ENCODE results near the gene E2F3. TPM values are rescaled to one million over a fixed set of nuclear protein-coding genes. Genes with fewer than 3 reads are reported as not detected.

E2F3 gene
- total RNA-seq, 1 experiment from 2014 or later: 15.4 TPM

- no peaks in the 10 kb centered on the region for H3K27me3 Mint-ChIP-seq (ENCODE audit: insufficient read depth, unreplicated experiment)
- H3K4me3 Mint-ChIP-seq (ENCODE audit: unreplicated experiment): no peak overlapping the region
- ChIA-PET CTCF (no interaction called here), POLR2A (no interaction called here)
- H3K27me3 ChIP-seq (replicated peaks; ENCODE audit: control insufficient read depth, insufficient read depth, low read length): no peaks in the 10 kb centered on the region
- no TSS peak for BruUV-seq (replicated peaks)
- H3K4me1 ChIP-seq: peaks cover 5% of the 10 kb centered on the region
- no peak for DNase-seq
- H3K4me3 ChIP-seq (ENCODE audit: low read depth, low read length): no peak overlapping the region
- no peaks in the 10 kb centered on the region for H3K9me3 ChIP-seq
- no peaks in the 10 kb centered on the region for H3K36me3 Mint-ChIP-seq (ENCODE audit: insufficient read depth, unreplicated experiment)
- H3K4me1 Mint-ChIP-seq (ENCODE audit: low read depth, unreplicated experiment): no peaks in the 10 kb centered on the region
- TF ChIP-seq CTCF (IDR thresholded peaks at IDR 0.05; ENCODE audit: insufficient read depth in 1 of 2, low read depth in 1 of 2, low read length in 1 of 2, severe bottlenecking in 1 of 2, unreplicated experiment in 1 of 2): no peak
- H3K36me3 ChIP-seq (ENCODE audit: control insufficient read depth, insufficient read depth, low read length): no peaks in the 10 kb centered on the region
- peaks cover 17% of the 10 kb centered on the region for H3K9me3 Mint-ChIP-seq (ENCODE audit: unreplicated experiment)
- intact Hi-C loops (cut with micrococcal nuclease; ENCODE audit: unreplicated experiment): no loop called here
- H3K27ac Mint-ChIP-seq (ENCODE audit: unreplicated experiment): no peak overlapping the region
Observed at GRCh38 chr6:20375436-20375835, 26.2 kb upstream of the E2F3 start.

- no peaks in the 10 kb centered on the region for H3K36me3 Mint-ChIP-seq (ENCODE audit: insufficient read depth, unreplicated experiment)
- no peak overlapping the region for H3K4me3 Mint-ChIP-seq (ENCODE audit: unreplicated experiment)
- no peak overlapping the region for H3K27ac Mint-ChIP-seq (ENCODE audit: unreplicated experiment)
- no peak for DNase-seq
- no peak overlapping the region for H3K4me3 ChIP-seq (ENCODE audit: low read depth, low read length)
- BruUV-seq (replicated peaks): no TSS peak
- CTCF ChIA-PET: no interaction called here
- H3K4me1 ChIP-seq: peaks cover 5% of the 10 kb centered on the region
- no peaks in the 10 kb centered on the region for H3K27me3 Mint-ChIP-seq (ENCODE audit: insufficient read depth, unreplicated experiment)
- H3K36me3 ChIP-seq (ENCODE audit: control insufficient read depth, insufficient read depth, low read length): no peaks in the 10 kb centered on the region
- H3K4me1 Mint-ChIP-seq (ENCODE audit: low read depth, unreplicated experiment): no peaks in the 10 kb centered on the region
- intact Hi-C loops (cut with micrococcal nuclease; ENCODE audit: unreplicated experiment): no loop called here
- POLR2A ChIA-PET: no interaction called here
- H3K9me3 Mint-ChIP-seq (ENCODE audit: unreplicated experiment): no peaks in the 10 kb centered on the region
- no peak for TF ChIP-seq CTCF (IDR thresholded peaks at IDR 0.05; ENCODE audit: insufficient read depth in 1 of 2, low read depth in 1 of 2, low read length in 1 of 2, severe bottlenecking in 1 of 2, unreplicated experiment in 1 of 2)
- H3K27me3 ChIP-seq (replicated peaks; ENCODE audit: control insufficient read depth, insufficient read depth, low read length): no peaks in the 10 kb centered on the region
- H3K9me3 ChIP-seq: no peaks in the 10 kb centered on the region; the same call in 1 of the 2 replicates
Observed at GRCh38 chr6:20377623-20378265, 23.9 kb upstream of the E2F3 start.

- ChIA-PET POLR2A (no interaction called here), CTCF (no interaction called here)
- Histone ChIP-seq H3K27me3 (replicated peaks; ENCODE audit: control insufficient read depth, insufficient read depth, low read length) (no peaks in the 10 kb centered on the region), H3K4me3 (ENCODE audit: low read depth, low read length) (no peak overlapping the region), H3K4me1 (peaks cover 5% of the 10 kb centered on the region), H3K9me3 (no peaks in the 10 kb centered on the region; the same call in 1 of the 2 replicates), H3K36me3 (ENCODE audit: control insufficient read depth, insufficient read depth, low read length) (no peaks in the 10 kb centered on the region)
- no peak for TF ChIP-seq CTCF (IDR thresholded peaks at IDR 0.05; ENCODE audit: insufficient read depth in 1 of 2, low read depth in 1 of 2, low read length in 1 of 2, severe bottlenecking in 1 of 2, unreplicated experiment in 1 of 2)
- no peak for DNase-seq
- intact Hi-C loops (cut with micrococcal nuclease; ENCODE audit: unreplicated experiment): no loop called here
- BruUV-seq (replicated peaks): no TSS peak
- Mint-ChIP-seq H3K36me3 (ENCODE audit: insufficient read depth, unreplicated experiment) (no peaks in the 10 kb centered on the region), H3K27ac (ENCODE audit: unreplicated experiment) (no peak overlapping the region), H3K4me1 (ENCODE audit: low read depth, unreplicated experiment) (no peaks in the 10 kb centered on the region), H3K4me3 (ENCODE audit: unreplicated experiment) (no peak overlapping the region), H3K27me3 (ENCODE audit: insufficient read depth, unreplicated experiment) (no peaks in the 10 kb centered on the region), H3K9me3 (ENCODE audit: unreplicated experiment) (no peaks in the 10 kb centered on the region)
Observed at GRCh38 chr6:20379231-20379630, 22.4 kb upstream of the E2F3 start.

Measured in Caco-2 (cell line).